GM15510 (cell line): ENCODE results near the gene SSX4.
"Not testable (repeated sequence)": the region's sequence is repeated elsewhere in the genome, so short reads cannot be mapped to it uniquely, and the experiment has no call there.

Source experiments
- POLR2A ChIP-seq: IDR thresholded peaks from 3 replicates; pipeline ENCODE4 v1.6.1; 2011; ENCODE audit warnings: borderline replicate concordance; ENCODE audit not compliant: insufficient read length; ENCODE audit errors: extremely low read depth

Gene SSX4

GRCh38 chrX:48383239-48383638 is at the start of gene SSX4:
TSS of gene SSX4 (plus strand) at chrX:48383539. CDS start at chrX:48384054, 515 bp downstream.
- not testable (repeated sequence) for TF ChIP-seq POLR2A

GRCh38 chrX:48356315-48357094 is 26.8 kb upstream of the SSX4 start, which contains the start of gene SSX3:
TSS of gene SSX3 (minus strand) at chrX:48356703. CDS start at chrX:48355249, 1,454 bp downstream.
- TF ChIP-seq POLR2A, result not testable (repeated sequence)

GRCh38 chrX:48357681-48358080 is 25.7 kb upstream of the SSX4 start:
- TF ChIP-seq POLR2A, result no peak

GRCh38 chrX:48411860-48412259 is 28.5 kb downstream of the SSX4 start, which contains the start of gene SSX4B:
TSS of gene SSX4B (minus strand) at chrX:48411960. CDS start at chrX:48411372, 588 bp downstream.
- not testable (repeated sequence) for TF ChIP-seq POLR2A
